SK-N-SH (cell line): ENCODE data around the gene HS6ST3. TPM values are rescaled to one million over a fixed set of nuclear protein-coding genes. Genes with fewer than 3 reads are reported as not detected.

ENCODE experiments used
- CTCF ChIA-PET: fragments of 300-600, 350-600 bp; formaldehyde crosslinking; extraction: SDS; loops from one replicate; lab custom pipeline; 2021; lab: Yijun Ruan, JAX
- POLR2A ChIA-PET: fragments of 350-600 bp; sonication (Branson Sonifier 250); formaldehyde crosslinking; extraction: SDS; loops from one replicate; lab custom pipeline; 2020; ENCODE audit warnings: antibody characterized with exemption, inconsistent platforms; lab: Yijun Ruan, JAX
- DNase-seq: peaks from one replicate; pipeline ENCODE4 v3.0.0; 2012
- H2AFZ ChIP-seq: fragments of 200-600 bp; sonication (generic); 2 replicates; pipeline ENCODE4 v1.8.1; 2016; ENCODE audit warnings: antibody characterized with exemption, mild to moderate bottlenecking, low read depth
- H3F3A ChIP-seq: fragments of 200-600 bp; sonication (generic); replicated peaks from 2 replicates; pipeline ENCODE3; 2016; ENCODE audit warnings: antibody characterized with exemption, mild to moderate bottlenecking; ENCODE audit not compliant: insufficient read depth
- H3K27ac ChIP-seq, 2 experiments: fragments of 200-500 bp in 1 of 2; fragments of 200-600 bp in 1 of 2; sonication (Bioruptor generic) in 1 of 2; sonication (generic), shearing (Covaris generic) in 1 of 2; 2 replicates each; pipeline versions ENCODE4 v1.5.1 to v1.6.1; 2014 to 2016; ENCODE audit warnings: low read depth in 2 of 2, inconsistent platforms in 1 of 2, low read length in 1 of 2, mild to moderate bottlenecking in 1 of 2, mixed read lengths in 1 of 2
- H3K27me3 ChIP-seq: fragments of 200-600 bp; sonication (generic), shearing (Covaris generic); 2 replicates; pipeline ENCODE4 v1.6.1; 2016; ENCODE audit warnings: mixed run types; ENCODE audit not compliant: insufficient read depth
- H3K36me3 ChIP-seq, 2 experiments: fragments of 200-500 bp in 1 of 2; fragments of 200-600 bp in 1 of 2; sonication (Bioruptor generic) in 1 of 2; sonication (generic) in 1 of 2; replicated peaks in 1 of 2; 2 replicates each; pipeline versions ENCODE3 to v1.5.1; 2014 to 2016; ENCODE audit warnings: low read length in 1 of 2, mild to moderate bottlenecking in 1 of 2; ENCODE audit not compliant: insufficient read depth in 2 of 2, control insufficient read depth in 1 of 2
- H3K4me1 ChIP-seq, 2 experiments: fragments of 200-500 bp in 1 of 2; fragments of 200-600 bp in 1 of 2; sonication (Bioruptor generic) in 1 of 2; sonication (generic), shearing (Covaris generic) in 1 of 2; 2 replicates each; pipeline versions ENCODE4 v1.5.1 to v1.6.1; 2014 to 2016; ENCODE audit warnings: low read depth in 1 of 2, low read length in 1 of 2, mixed run types in 1 of 2; ENCODE audit not compliant: insufficient read depth in 2 of 2, control insufficient read depth in 1 of 2
- H3K4me2 ChIP-seq: fragments of 200-600 bp; sonication (generic), shearing (Covaris generic); 2 replicates; pipeline ENCODE4 v1.6.1; 2017; ENCODE audit warnings: mixed run types
- H3K4me3 ChIP-seq, 2 experiments: fragments of 200-500 bp in 1 of 2; fragments of 200-600 bp in 1 of 2; sonication (Bioruptor generic) in 1 of 2; sonication (generic), shearing (Covaris generic) in 1 of 2; 2 replicates each; pipeline versions ENCODE4 v1.5.1 to v1.8.1; 2014 to 2016; ENCODE audit warnings: low read depth in 2 of 2, inconsistent platforms in 1 of 2, low read length in 1 of 2, mild to moderate bottlenecking in 1 of 2, mixed read lengths in 1 of 2, moderate library complexity in 1 of 2
- H3K79me2 ChIP-seq: fragments of 200-600 bp; sonication (generic); 2 replicates; pipeline ENCODE4 v1.8.1; 2017; ENCODE audit warnings: mild to moderate bottlenecking; ENCODE audit not compliant: insufficient read depth
- H3K9ac ChIP-seq: fragments of 200-600 bp; sonication (generic); 2 replicates; pipeline ENCODE4 v1.6.1; 2017; ENCODE audit warnings: mixed run types
- H3K9me2 ChIP-seq: fragments of 200-600 bp; sonication (generic); 2 replicates; pipeline ENCODE4 v1.6.1; 2017; ENCODE audit warnings: mixed run types
- H3K9me3 ChIP-seq: fragments of 200-600 bp; sonication (generic); 2 replicates; pipeline ENCODE4 v1.6.1; 2017; ENCODE audit warnings: mixed run types, mild to moderate bottlenecking, moderate library complexity
- H4K20me1 ChIP-seq: fragments of 200-600 bp; sonication (generic); 2 replicates; pipeline ENCODE4 v1.6.1; 2017; ENCODE audit warnings: mild to moderate bottlenecking, mixed run types; ENCODE audit not compliant: insufficient read depth
- CHD2 ChIP-seq: fragments of 150-350 bp; IDR thresholded peaks from 2 replicates; pipeline ENCODE4 v1.6.1; 2018; ENCODE audit warnings: low read length; ENCODE audit not compliant: partially characterized antibody
- CTCF ChIP-seq: fragments of 200-600 bp; sonication (generic); IDR thresholded peaks from 2 replicates; pipeline ENCODE4 v1.6.1; 2017; ENCODE audit warnings: antibody characterized with exemption, mild to moderate bottlenecking, moderate library complexity
- ELF1 ChIP-seq: IDR thresholded peaks from 2 replicates; pipeline ENCODE4 v1.4.0; 2012
- EP300 ChIP-seq, 2 experiments: IDR thresholded peaks; 2 replicates each; pipeline versions ENCODE4 v1.4.0 to v1.6.1; 2012; ENCODE audit warnings: borderline replicate concordance in 1 of 2, low read depth in 1 of 2, low read length in 1 of 2
- EZH2phosphoT487 ChIP-seq: fragments of 200-600 bp; sonication (generic); IDR thresholded peaks from 2 replicates; pipeline ENCODE4 v1.6.1; 2017; ENCODE audit warnings: low read depth, mixed run types, mild to moderate bottlenecking, antibody characterized with exemption, moderate library complexity, borderline replicate concordance
- FOXJ3 ChIP-seq: sonication (generic); formaldehyde crosslinking; IDR thresholded peaks from 2 replicates; pipeline ENCODE4 v1.5.1; 2020; ENCODE audit warnings: mild to moderate bottlenecking, missing genetic modification reagents
- GABPA ChIP-seq: IDR thresholded peaks from 2 replicates; pipeline ENCODE4 v1.4.0; 2012; ENCODE audit warnings: low read depth, mild to moderate bottlenecking
- JUND ChIP-seq: IDR thresholded peaks from 2 replicates; pipeline ENCODE4 v1.4.0; 2012
- MXI1 ChIP-seq: IDR thresholded peaks from 2 replicates; pipeline ENCODE4 v1.6.1; 2012; ENCODE audit warnings: mild to moderate bottlenecking, low read depth, low read length, improper control_type of control experiment
- NRF1 ChIP-seq: IDR thresholded peaks from 2 replicates; pipeline ENCODE4 v1.6.1; 2012; ENCODE audit warnings: low read depth, mild to moderate bottlenecking, low read length
- RCOR1 ChIP-seq: fragments of 150-350 bp; IDR thresholded peaks from 2 replicates; pipeline ENCODE4 v1.6.1; 2017; ENCODE audit warnings: antibody characterized with exemption, low read length
- RFX5 ChIP-seq: IDR thresholded peaks from 2 replicates; pipeline ENCODE4 v1.6.1; 2012; ENCODE audit warnings: mild to moderate bottlenecking, improper control_type of control experiment, low read length
- SMC3 ChIP-seq: IDR thresholded peaks from 2 replicates; pipeline ENCODE4 v1.6.1; 2012; ENCODE audit warnings: low read depth, low read length, improper control_type of control experiment
- TAF1 ChIP-seq: IDR thresholded peaks from 2 replicates; pipeline ENCODE4 v1.6.1; 2012; ENCODE audit warnings: low read depth, mild to moderate bottlenecking, low read length, moderate library complexity, borderline replicate concordance
- TCF12 ChIP-seq: IDR thresholded peaks from 2 replicates; pipeline ENCODE4 v1.4.0; 2012
- ZBTB33 ChIP-seq: IDR thresholded peaks from 2 replicates; pipeline ENCODE4 v1.4.0; 2012; ENCODE audit warnings: low read depth, borderline replicate concordance
- WGBS: methylation state at CpG from one replicate; pipeline ENCODE4 v1.1.6; 2017; ENCODE audit warnings: low lambda C conversion rate; 5-methylcytosine and 5-hydroxymethylcytosine counted together
- polyA plus RNA-seq, 3 experiments: library from polyadenylated mRNA; depleted of rRNA; stranded (reverse); fragments of >200 nt; gene quantifications; 2 replicates each; pipeline ENCODE4 v1.2.3, GENCODE V29; 2012
- TF ChIP-seq, protein P1 (sequence below): fragments of 150-350 bp; IDR thresholded peaks from 2 replicates; pipeline ENCODE4 v1.6.1; 2016; ENCODE audit warnings: mild to moderate bottlenecking, low read depth, low read length
- TF ChIP-seq, protein P2 (sequence below): IDR thresholded peaks from 2 replicates; pipeline ENCODE4 v1.4.0; 2012; ENCODE audit warnings: low read depth, borderline replicate concordance
- TF ChIP-seq, protein P3 (sequence below): IDR thresholded peaks from 2 replicates; pipeline ENCODE4; 2012
- TF ChIP-seq, protein P4 (sequence below): fragments of 150-350 bp; IDR thresholded peaks from 2 replicates; pipeline ENCODE4 v1.6.1; 2017; ENCODE audit warnings: antibody characterized with exemption, low read length, low read depth, borderline replicate concordance

HS6ST3 gene
- polyA plus RNA-seq, 1 of the 3 experiments (the other 2 are of a cell fraction) = under 0.01 TPM

GRCh38 chr13:96159725-96160124 lies 69.8 kb downstream of the HS6ST3 start:
- Histone ChIP-seq H3K79me2 (no peaks in the 10 kb centered on the region), H3K27me3 (no peaks in the 10 kb centered on the region), H3K9me3 (no peaks in the 10 kb centered on the region), H3K9ac (no peak overlapping the region), H3K4me1 (no peaks in the 10 kb centered on the region), H3K4me2 (no peak overlapping the region), H3K9me2 (no peaks in the 10 kb centered on the region), H4K20me1 (no peaks in the 10 kb centered on the region), H3K27ac (no peak overlapping the region), H3K4me3 (no peak overlapping the region), H3K36me3 (no peaks in the 10 kb centered on the region), H3F3A (no peaks in the 10 kb centered on the region), H2AFZ (no peak overlapping the region)
- no peak for DNase-seq
- 52% methylated on average over 2 of the region's 2 CpGs for WGBS
- ChIA-PET POLR2A (no interaction called here), CTCF (no interaction called here)
- TF ChIP-seq SMC3 (no peak), TCF12 (no peak), NRF1 (no peak), TAF1 (no peak), MXI1 (no peak), CTCF (no peak), EP300 (IDR thresholded peaks at IDR 0.05; ENCODE audit: borderline replicate concordance in 1 of 2, low read depth in 1 of 2, low read length in 1 of 2) (no peak), FOXJ3 (CRISPR knock-in tag) (no peak), EZH2phosphoT487 (no peak), JUND (no peak), RCOR1 (no peak), ZBTB33 (no peak), ELF1 (no peak), RFX5 (no peak), GABPA (no peak), CHD2 (no peak)
- TF ChIP-seq, protein P1, sequence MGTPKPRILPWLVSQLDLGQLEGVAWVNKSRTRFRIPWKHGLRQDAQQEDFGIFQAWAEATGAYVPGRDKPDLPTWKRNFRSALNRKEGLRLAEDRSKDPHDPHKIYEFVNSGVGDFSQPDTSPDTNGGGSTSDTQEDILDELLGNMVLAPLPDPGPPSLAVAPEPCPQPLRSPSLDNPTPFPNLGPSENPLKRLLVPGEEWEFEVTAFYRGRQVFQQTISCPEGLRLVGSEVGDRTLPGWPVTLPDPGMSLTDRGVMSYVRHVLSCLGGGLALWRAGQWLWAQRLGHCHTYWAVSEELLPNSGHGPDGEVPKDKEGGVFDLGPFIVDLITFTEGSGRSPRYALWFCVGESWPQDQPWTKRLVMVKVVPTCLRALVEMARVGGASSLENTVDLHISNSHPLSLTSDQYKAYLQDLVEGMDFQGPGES = no peak
- TF ChIP-seq, protein P2, sequence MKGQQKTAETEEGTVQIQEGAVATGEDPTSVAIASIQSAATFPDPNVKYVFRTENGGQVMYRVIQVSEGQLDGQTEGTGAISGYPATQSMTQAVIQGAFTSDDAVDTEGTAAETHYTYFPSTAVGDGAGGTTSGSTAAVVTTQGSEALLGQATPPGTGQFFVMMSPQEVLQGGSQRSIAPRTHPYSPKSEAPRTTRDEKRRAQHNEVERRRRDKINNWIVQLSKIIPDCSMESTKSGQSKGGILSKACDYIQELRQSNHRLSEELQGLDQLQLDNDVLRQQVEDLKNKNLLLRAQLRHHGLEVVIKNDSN = no peak
- TF ChIP-seq, protein P3, sequence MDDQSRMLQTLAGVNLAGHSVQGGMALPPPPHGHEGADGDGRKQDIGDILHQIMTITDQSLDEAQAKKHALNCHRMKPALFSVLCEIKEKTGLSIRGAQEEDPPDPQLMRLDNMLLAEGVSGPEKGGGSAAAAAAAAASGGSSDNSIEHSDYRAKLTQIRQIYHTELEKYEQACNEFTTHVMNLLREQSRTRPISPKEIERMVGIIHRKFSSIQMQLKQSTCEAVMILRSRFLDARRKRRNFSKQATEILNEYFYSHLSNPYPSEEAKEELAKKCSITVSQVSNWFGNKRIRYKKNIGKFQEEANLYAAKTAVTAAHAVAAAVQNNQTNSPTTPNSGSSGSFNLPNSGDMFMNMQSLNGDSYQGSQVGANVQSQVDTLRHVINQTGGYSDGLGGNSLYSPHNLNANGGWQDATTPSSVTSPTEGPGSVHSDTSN = no peak
- TF ChIP-seq, protein P4, sequence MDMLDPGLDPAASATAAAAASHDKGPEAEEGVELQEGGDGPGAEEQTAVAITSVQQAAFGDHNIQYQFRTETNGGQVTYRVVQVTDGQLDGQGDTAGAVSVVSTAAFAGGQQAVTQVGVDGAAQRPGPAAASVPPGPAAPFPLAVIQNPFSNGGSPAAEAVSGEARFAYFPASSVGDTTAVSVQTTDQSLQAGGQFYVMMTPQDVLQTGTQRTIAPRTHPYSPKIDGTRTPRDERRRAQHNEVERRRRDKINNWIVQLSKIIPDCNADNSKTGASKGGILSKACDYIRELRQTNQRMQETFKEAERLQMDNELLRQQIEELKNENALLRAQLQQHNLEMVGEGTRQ = no peak
